Suprapubic skin (tissue), 4 donors: ENCODE results near the gene PDE6C.

Source experiments
- POLR2A ChIP-seq, 2 donors: fragments of 450-650 bp; IDR thresholded peaks; one replicate each; pipeline ENCODE4 v1.6.1; 2017; ENCODE audit warnings: antibody characterized with exemption in 2 of 2, mild to moderate bottlenecking in 2 of 2, moderate library complexity in 2 of 2
- POLR2AphosphoS5 ChIP-seq, 3 donors: sonication (generic); formaldehyde crosslinking; IDR thresholded peaks; one replicate each; pipeline ENCODE4 v1.6.1; 2017; ENCODE audit warnings: antibody characterized with exemption in 3 of 3
- TF ChIP-seq, protein P1 (sequence below), 2 donors: fragments of 200-600 bp in 1 of 2; fragments of 450-650 bp in 1 of 2; sonication (generic) in 1 of 2; IDR thresholded peaks; one replicate each; pipeline ENCODE4 v1.5.1; 2016 to 2019; ENCODE audit warnings: antibody characterized with exemption in 2 of 2, mild to moderate bottlenecking in 1 of 2, moderate library complexity in 1 of 2

DNA sequence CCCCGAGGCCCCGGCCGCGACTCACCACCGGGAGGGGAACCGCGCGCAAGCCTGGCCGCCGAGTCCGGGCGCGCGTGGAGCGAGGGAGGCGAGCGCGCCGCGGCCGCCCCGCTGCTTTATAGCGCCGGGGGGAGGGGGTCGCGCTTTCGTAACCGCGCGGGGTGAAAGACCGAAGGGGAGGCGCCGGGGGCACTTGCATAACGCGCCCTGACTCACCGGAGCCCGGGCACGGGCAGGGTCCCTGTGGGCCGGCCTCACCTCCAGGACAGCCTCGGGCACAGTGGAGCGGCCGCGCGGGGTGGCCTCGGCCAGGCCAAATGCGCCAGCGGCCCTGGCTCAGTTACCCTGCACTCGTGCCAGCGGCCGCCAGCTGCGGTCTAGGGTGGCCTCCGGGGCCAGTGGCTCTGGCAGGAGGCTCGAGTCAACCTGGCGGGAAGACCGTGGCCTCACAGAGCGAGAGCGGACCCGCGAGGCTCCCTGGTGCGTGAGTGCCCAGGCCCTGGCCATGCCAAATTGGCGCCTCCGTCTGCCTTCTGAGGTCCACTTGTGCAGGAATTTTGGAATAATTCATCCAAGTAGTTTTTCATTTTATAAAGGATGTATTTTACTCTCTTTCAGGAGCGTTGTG lies 11.1 kb upstream of the PDE6C start, which contains the start of gene RBP4:
- TF ChIP-seq, protein P1, sequence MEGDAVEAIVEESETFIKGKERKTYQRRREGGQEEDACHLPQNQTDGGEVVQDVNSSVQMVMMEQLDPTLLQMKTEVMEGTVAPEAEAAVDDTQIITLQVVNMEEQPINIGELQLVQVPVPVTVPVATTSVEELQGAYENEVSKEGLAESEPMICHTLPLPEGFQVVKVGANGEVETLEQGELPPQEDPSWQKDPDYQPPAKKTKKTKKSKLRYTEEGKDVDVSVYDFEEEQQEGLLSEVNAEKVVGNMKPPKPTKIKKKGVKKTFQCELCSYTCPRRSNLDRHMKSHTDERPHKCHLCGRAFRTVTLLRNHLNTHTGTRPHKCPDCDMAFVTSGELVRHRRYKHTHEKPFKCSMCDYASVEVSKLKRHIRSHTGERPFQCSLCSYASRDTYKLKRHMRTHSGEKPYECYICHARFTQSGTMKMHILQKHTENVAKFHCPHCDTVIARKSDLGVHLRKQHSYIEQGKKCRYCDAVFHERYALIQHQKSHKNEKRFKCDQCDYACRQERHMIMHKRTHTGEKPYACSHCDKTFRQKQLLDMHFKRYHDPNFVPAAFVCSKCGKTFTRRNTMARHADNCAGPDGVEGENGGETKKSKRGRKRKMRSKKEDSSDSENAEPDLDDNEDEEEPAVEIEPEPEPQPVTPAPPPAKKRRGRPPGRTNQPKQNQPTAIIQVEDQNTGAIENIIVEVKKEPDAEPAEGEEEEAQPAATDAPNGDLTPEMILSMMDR (IDR thresholded peaks at IDR 0.05) = no peak
- TF ChIP-seq POLR2A (IDR thresholded peaks at IDR 0.05) (no peak), POLR2AphosphoS5 (IDR thresholded peaks at IDR 0.05) (no peak)
